Measurements from ENCODE around the gene SUGCT. TPM values are rescaled to one million over a fixed set of nuclear protein-coding genes. Genes with fewer than 3 reads are reported as not detected.
A peak's percentile ranks its signal among the peaks of the same experiment; 100 is the strongest.
"Not testable (repeated sequence)": the region's sequence is repeated elsewhere in the genome, so short reads cannot be mapped to it uniquely, and the experiment has no call there.

SUGCT gene
- total and polyA plus RNA-seq, 3 experiments from 2014 or later, result 1.1 to 1.4 (median 1.3) TPM

GRCh38 chr7:40167291-40167690 lies 32.5 kb downstream of the SUGCT start:
- Mint-ChIP-seq H3K27me3 (peaks cover 10 to 16% of the 10 kb centered on the region in 2 donors), H3K36me3 (no peaks in the 10 kb centered on the region), H3K4me1 (no peaks in the 10 kb centered on the region), H3K9me3 (no peaks in the 10 kb centered on the region), H3K4me3 (no peak overlapping the region), H3K27ac (no peak overlapping the region)
- no peak for DNase-seq
- H3K4me1 ChIP-seq (ENCODE audit: insufficient read depth, low read length), result no peaks in the 10 kb centered on the region
- H3K4me3 ChIP-seq (ENCODE audit: low read length), result no peak overlapping the region
- no peak overlapping the region for H3K27ac ChIP-seq (ENCODE audit: low read depth, low read length)
- H3K27me3 ChIP-seq (ENCODE audit: insufficient read depth, low read length, poor library complexity, severe bottlenecking), result no peaks in the 10 kb centered on the region
- CTCF ChIA-PET, result no interaction called here
- H3K36me3 ChIP-seq (ENCODE audit: insufficient read depth, low read length), result no peaks in the 10 kb centered on the region
- no peaks in the 10 kb centered on the region for H3K9me3 ChIP-seq (ENCODE audit: low read length)
- POLR2A ChIA-PET, result no interaction called here

- H3K27me3 Mint-ChIP-seq, result peaks cover 10 to 17% of the 10 kb centered on the region in 2 donors
- DNase-seq; POLR2A ChIA-PET; H3K36me3 Mint-ChIP-seq; H3K4me3 Mint-ChIP-seq; CTCF ChIA-PET; H3K27me3 ChIP-seq (ENCODE audit: insufficient read depth, low read length, poor library complexity, severe bottlenecking); H3K4me3 ChIP-seq (ENCODE audit: low read length); H3K27ac Mint-ChIP-seq; H3K4me1 Mint-ChIP-seq; H3K9me3 Mint-ChIP-seq; H3K4me1 ChIP-seq (ENCODE audit: insufficient read depth, low read length); H3K27ac ChIP-seq (ENCODE audit: low read depth, low read length); H3K36me3 ChIP-seq (ENCODE audit: insufficient read depth, low read length); H3K9me3 ChIP-seq (ENCODE audit: low read length): not testable (repeated sequence)
Measured at GRCh38 chr7:40168266-40168665, 33.5 kb downstream of the SUGCT start.

- DNase-seq; CTCF ChIA-PET; H3K4me1 ChIP-seq (ENCODE audit: insufficient read depth, low read length); POLR2A ChIA-PET; H3K36me3 Mint-ChIP-seq; H3K27me3 Mint-ChIP-seq; H3K27me3 ChIP-seq (ENCODE audit: insufficient read depth, low read length, poor library complexity, severe bottlenecking); H3K27ac Mint-ChIP-seq; H3K4me1 Mint-ChIP-seq; H3K9me3 Mint-ChIP-seq; H3K4me3 Mint-ChIP-seq; H3K27ac ChIP-seq (ENCODE audit: low read depth, low read length); H3K9me3 ChIP-seq (ENCODE audit: low read length); H3K4me3 ChIP-seq (ENCODE audit: low read length); H3K36me3 ChIP-seq (ENCODE audit: insufficient read depth, low read length): not testable (repeated sequence)
Measured at GRCh38 chr7:40173121-40173520, 38.3 kb downstream of the SUGCT start.

- H3K9me3 ChIP-seq (ENCODE audit: low read length); H3K4me3 ChIP-seq (ENCODE audit: low read length); H3K27ac Mint-ChIP-seq; H3K4me1 Mint-ChIP-seq; H3K27ac ChIP-seq (ENCODE audit: low read depth, low read length); H3K27me3 ChIP-seq (ENCODE audit: insufficient read depth, low read length, poor library complexity, severe bottlenecking); H3K4me3 Mint-ChIP-seq; POLR2A ChIA-PET; DNase-seq; H3K9me3 Mint-ChIP-seq; H3K36me3 Mint-ChIP-seq; H3K27me3 Mint-ChIP-seq; CTCF ChIA-PET; H3K4me1 ChIP-seq (ENCODE audit: insufficient read depth, low read length); H3K36me3 ChIP-seq (ENCODE audit: insufficient read depth, low read length): not testable (repeated sequence)
Measured at GRCh38 chr7:40175256-40175655, 40.5 kb downstream of the SUGCT start.

- no peaks in the 10 kb centered on the region for H3K4me1 Mint-ChIP-seq
- Histone ChIP-seq H3K4me3 (ENCODE audit: low read length) (no peak overlapping the region), H3K36me3 (ENCODE audit: insufficient read depth, low read length) (no peaks in the 10 kb centered on the region), H3K27me3 (ENCODE audit: insufficient read depth, low read length, poor library complexity, severe bottlenecking) (no peaks in the 10 kb centered on the region), H3K9me3 (ENCODE audit: low read length) (no peaks in the 10 kb centered on the region), H3K27ac (ENCODE audit: low read depth, low read length) (no peak overlapping the region), H3K4me1 (ENCODE audit: insufficient read depth, low read length) (no peaks in the 10 kb centered on the region)
- H3K27me3 Mint-ChIP-seq, result peaks cover 8 to 9% of the 10 kb centered on the region in 2 donors
- H3K9me3 Mint-ChIP-seq, result no peaks in the 10 kb centered on the region
- no peak for DNase-seq
- peak overlapping the region in 1 of 8 donors; percentile 54 for H3K27ac Mint-ChIP-seq
- H3K4me3 Mint-ChIP-seq, result no peak overlapping the region
- ChIA-PET CTCF (no interaction called here), POLR2A (no interaction called here)
- no peaks in the 10 kb centered on the region for H3K36me3 Mint-ChIP-seq
Measured at GRCh38 chr7:40175725-40176510, 41.1 kb downstream of the SUGCT start.

GRCh38 chr7:40177071-40177470 lies 42.3 kb downstream of the SUGCT start:
- Histone ChIP-seq H3K4me3 (ENCODE audit: low read length) (no peak overlapping the region), H3K27me3 (ENCODE audit: insufficient read depth, low read length, poor library complexity, severe bottlenecking) (no peaks in the 10 kb centered on the region), H3K9me3 (ENCODE audit: low read length) (no peaks in the 10 kb centered on the region), H3K27ac (ENCODE audit: low read depth, low read length) (no peak overlapping the region), H3K36me3 (ENCODE audit: insufficient read depth, low read length) (no peaks in the 10 kb centered on the region), H3K4me1 (ENCODE audit: insufficient read depth, low read length) (no peaks in the 10 kb centered on the region)
- Mint-ChIP-seq H3K36me3 (no peaks in the 10 kb centered on the region), H3K4me1 (no peaks in the 10 kb centered on the region), H3K9me3 (no peaks in the 10 kb centered on the region), H3K27ac (no peak overlapping the region), H3K27me3 (peaks cover 7 to 9% of the 10 kb centered on the region in 2 donors), H3K4me3 (no peak overlapping the region)
- POLR2A ChIA-PET, result no interaction called here
- DNase-seq, result no peak
- CTCF ChIA-PET, result no interaction called here

- Histone ChIP-seq H3K9me3 (ENCODE audit: low read length) (no peaks in the 10 kb centered on the region), H3K27me3 (ENCODE audit: insufficient read depth, low read length, poor library complexity, severe bottlenecking) (no peaks in the 10 kb centered on the region), H3K36me3 (ENCODE audit: insufficient read depth, low read length) (no peaks in the 10 kb centered on the region), H3K4me3 (ENCODE audit: low read length) (no peak overlapping the region), H3K27ac (ENCODE audit: low read depth, low read length) (no peak overlapping the region), H3K4me1 (ENCODE audit: insufficient read depth, low read length) (no peaks in the 10 kb centered on the region)
- H3K4me3 Mint-ChIP-seq, result no peak overlapping the region
- H3K9me3 Mint-ChIP-seq, result no peaks in the 10 kb centered on the region
- H3K27ac Mint-ChIP-seq, result no peak overlapping the region
- H3K4me1 Mint-ChIP-seq, result no peaks in the 10 kb centered on the region
- peaks cover 0 to 4% (median 0%) of the 10 kb centered on the region in 3 donors for H3K36me3 Mint-ChIP-seq
- peaks cover 0 to under 1% of the 10 kb centered on the region in 2 donors for H3K27me3 Mint-ChIP-seq
- CTCF ChIA-PET, result no interaction called here
- no peak for DNase-seq
- POLR2A ChIA-PET, result no interaction called here
Measured at GRCh38 chr7:40182452-40182851, 47.6 kb downstream of the SUGCT start.

GRCh38 chr7:40186586-40186985 lies 51.8 kb downstream of the SUGCT start:
- Histone ChIP-seq H3K27me3 (ENCODE audit: insufficient read depth, low read length, poor library complexity, severe bottlenecking) (no peaks in the 10 kb centered on the region), H3K4me3 (ENCODE audit: low read length) (no peak overlapping the region), H3K9me3 (ENCODE audit: low read length) (no peaks in the 10 kb centered on the region), H3K36me3 (ENCODE audit: insufficient read depth, low read length) (no peaks in the 10 kb centered on the region), H3K27ac (ENCODE audit: low read depth, low read length) (no peak overlapping the region), H3K4me1 (ENCODE audit: insufficient read depth, low read length) (no peaks in the 10 kb centered on the region)
- ChIA-PET POLR2A (no interaction called here), CTCF (no interaction called here)
- peaks cover 0 to 4% (median 0%) of the 10 kb centered on the region in 3 donors for H3K36me3 Mint-ChIP-seq
- no peak overlapping the region for H3K27ac Mint-ChIP-seq
- no peak for DNase-seq
- H3K9me3 Mint-ChIP-seq, result no peaks in the 10 kb centered on the region
- no peak overlapping the region for H3K4me3 Mint-ChIP-seq
- no peaks in the 10 kb centered on the region for H3K27me3 Mint-ChIP-seq
- H3K4me1 Mint-ChIP-seq, result no peaks in the 10 kb centered on the region
